HepG2 (cell line): Measurements from ENCODE around the gene THPO. TPM values are rescaled to one million over a fixed set of nuclear protein-coding genes. Genes with fewer than 3 reads are reported as not detected.
A peak's percentile ranks its signal among the peaks of the same experiment; 100 is the strongest.

Experiments used
- BRCA1 ChIP-seq: sonication (generic); formaldehyde crosslinking; IDR thresholded peaks from 2 replicates; pipeline ENCODE4 v1.4.0; 2020; ENCODE audit warnings: missing genetic modification reagents
- CHD4 ChIP-seq: fragments of 200-600 bp; sonication (generic); IDR thresholded peaks from 2 replicates; pipeline ENCODE4 v1.7.0; 2017; ENCODE audit warnings: mild to moderate bottlenecking, low read length, borderline replicate concordance
- FOXK1 ChIP-seq: sonication (generic); formaldehyde crosslinking; IDR thresholded peaks from 2 replicates; pipeline ENCODE4 v1.4.0; 2020; ENCODE audit warnings: low read depth, missing genetic modification reagents, borderline replicate concordance
- KDM5B ChIP-seq: sonication (generic); formaldehyde crosslinking; IDR thresholded peaks from 2 replicates; pipeline ENCODE4 v1.4.0; 2020; ENCODE audit warnings: missing genetic modification reagents, mild to moderate bottlenecking, borderline replicate concordance
- KLF11 ChIP-seq: IDR thresholded peaks from 2 replicates; pipeline ENCODE4 v1.6.1; 2016; ENCODE audit warnings: missing compliant biosample characterization
- MAF1 ChIP-seq: sonication (generic); formaldehyde crosslinking; IDR thresholded peaks from 2 replicates; pipeline ENCODE4 v1.5.0; 2020; ENCODE audit warnings: missing genetic modification reagents, borderline replicate concordance
- NFYC ChIP-seq: IDR thresholded peaks from 2 replicates; pipeline ENCODE4 v1.6.1; 2016; ENCODE audit warnings: missing genetic modification reagents, missing compliant biosample characterization
- SNAI1 ChIP-seq: sonication (generic); formaldehyde crosslinking; IDR thresholded peaks from 2 replicates; pipeline ENCODE4 v1.5.0; 2020; ENCODE audit warnings: mild to moderate bottlenecking, missing genetic modification reagents, borderline replicate concordance
- SPEN ChIP-seq: sonication (generic); formaldehyde crosslinking; IDR thresholded peaks from 2 replicates; pipeline ENCODE4 v1.5.1; 2020; ENCODE audit warnings: low read depth, mild to moderate bottlenecking, missing genetic modification reagents
- SRSF4 ChIP-seq: fragments of 200-400 bp; formaldehyde crosslinking; IDR thresholded peaks from one replicate; pipeline ENCODE4 v1.6.1; 2018; ENCODE audit warnings: mild to moderate bottlenecking, low read depth, low read length, moderate library complexity; ENCODE audit not compliant: poor library complexity, severe bottlenecking
- ZNF557 ChIP-seq: sonication (generic); formaldehyde crosslinking; IDR thresholded peaks from 2 replicates; pipeline ENCODE4 v1.4.0; 2020; ENCODE audit warnings: missing genetic modification reagents
- ZNF615 ChIP-seq: sonication (generic); formaldehyde crosslinking; IDR thresholded peaks from 2 replicates; pipeline ENCODE4 v1.5.0; 2020; ENCODE audit warnings: mild to moderate bottlenecking, missing genetic modification reagents, borderline replicate concordance
- polyA plus RNA-seq, 8 experiments: library from polyadenylated mRNA; depleted of rRNA in 3 of 8; stranded (reverse) in 7 of 8; unstranded in 1 of 8; fragments of >200 nt; fragmentation: Illumina TruSeq in 4 of 8; extraction: Trizol in 4 of 8; gene quantifications; 2 replicates each; pipeline versions ENCODE4 v1.2.1 to v1.2.3, GENCODE V29; 2011 to 2016; ENCODE audit warnings: low read depth in 4 of 8, missing spikeins in 1 of 8, mixed read lengths in 1 of 8; ENCODE audit not compliant: insufficient read depth in 1 of 8
- total RNA-seq, 5 experiments: library from RNA; depleted of rRNA; stranded (reverse); fragments of >200 nt; fragmentation: Illumina TruSeq; extraction: Trizol; gene quantifications; 2 replicates each; pipeline ENCODE4 v1.2.3, GENCODE V29; 2016; ENCODE audit warnings: low read depth in 1 of 5
- TF ChIP-seq, protein P1 (sequence below): sonication (generic); formaldehyde crosslinking; conservative IDR thresholded peaks from 2 replicates; pipeline ENCODE4 v1.8.0; 2022; ENCODE audit warnings: low read depth, missing genetic modification reagents
- TF ChIP-seq, protein P2 (sequence below): sonication (generic); formaldehyde crosslinking; IDR thresholded peaks from 2 replicates; pipeline ENCODE4 v1.9.0; 2021; ENCODE audit warnings: missing genetic modification reagents, borderline replicate concordance
- TF ChIP-seq, protein P3 (sequence below): sonication (generic); formaldehyde crosslinking; IDR thresholded peaks from 2 replicates; pipeline ENCODE4 v1.8.1; 2022; ENCODE audit warnings: low read depth, mild to moderate bottlenecking, missing genetic modification reagents
- TF ChIP-seq, protein P4 (sequence below): sonication (generic); formaldehyde crosslinking; IDR thresholded peaks from 2 replicates; pipeline ENCODE4 v1.5.0; 2020; ENCODE audit warnings: missing genetic modification reagents
- TF ChIP-seq, protein P5 (sequence below): sonication (generic); formaldehyde crosslinking; IDR thresholded peaks from 2 replicates; pipeline ENCODE4 v1.4.0; 2020; ENCODE audit warnings: mild to moderate bottlenecking, missing genetic modification reagents

Gene THPO
- total and polyA plus RNA-seq, 2 of the 13 experiments (the other 11 are each of a cell fraction or from before 2014, with no cell fraction given) = 2.8 to 4.8 TPM

DNA sequence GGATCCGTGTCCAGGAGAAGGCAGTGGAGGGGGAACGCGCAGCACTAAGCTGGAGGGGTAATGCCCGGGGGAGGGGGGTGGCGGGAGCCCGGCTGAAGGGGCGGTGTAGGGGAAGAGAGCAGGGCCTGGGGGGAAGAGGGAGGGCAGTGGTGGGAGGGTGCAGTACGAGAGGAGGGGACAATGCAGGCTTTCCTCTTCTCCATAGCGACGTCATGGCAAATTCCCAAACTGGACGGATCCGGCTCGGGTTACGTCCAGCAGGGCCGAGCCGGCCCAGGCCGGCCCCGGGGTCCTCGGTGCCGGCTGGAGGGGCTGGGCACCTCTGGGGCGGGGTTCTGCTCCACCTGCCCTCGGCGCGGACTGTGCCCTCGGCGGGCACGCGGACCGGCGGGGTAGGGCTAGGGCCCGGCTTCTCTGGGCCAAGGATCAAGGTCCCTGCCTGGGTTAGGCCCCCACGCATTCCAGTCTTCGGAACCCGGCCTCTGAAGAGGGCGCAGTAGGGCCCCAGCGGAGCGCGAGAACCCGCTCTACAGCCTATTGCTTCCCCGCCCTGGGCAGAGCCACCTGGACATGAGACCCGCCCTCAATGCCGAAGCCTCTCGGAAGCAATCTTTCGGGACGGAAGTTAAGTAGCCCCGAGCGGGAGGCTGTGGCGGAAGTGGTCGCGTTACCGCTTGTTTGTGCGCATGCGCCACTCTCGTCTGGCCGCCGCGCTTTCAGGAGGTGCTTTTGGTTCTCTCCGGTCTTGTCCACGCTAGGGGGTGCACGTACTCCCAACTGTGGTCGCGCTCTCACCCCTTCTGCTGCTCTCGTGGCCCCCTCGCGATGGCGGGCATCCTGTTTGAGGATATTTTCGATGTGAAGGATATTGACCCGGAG lies 15.1 kb downstream of the THPO start (continued):
- TF ChIP-seq, protein P1, sequence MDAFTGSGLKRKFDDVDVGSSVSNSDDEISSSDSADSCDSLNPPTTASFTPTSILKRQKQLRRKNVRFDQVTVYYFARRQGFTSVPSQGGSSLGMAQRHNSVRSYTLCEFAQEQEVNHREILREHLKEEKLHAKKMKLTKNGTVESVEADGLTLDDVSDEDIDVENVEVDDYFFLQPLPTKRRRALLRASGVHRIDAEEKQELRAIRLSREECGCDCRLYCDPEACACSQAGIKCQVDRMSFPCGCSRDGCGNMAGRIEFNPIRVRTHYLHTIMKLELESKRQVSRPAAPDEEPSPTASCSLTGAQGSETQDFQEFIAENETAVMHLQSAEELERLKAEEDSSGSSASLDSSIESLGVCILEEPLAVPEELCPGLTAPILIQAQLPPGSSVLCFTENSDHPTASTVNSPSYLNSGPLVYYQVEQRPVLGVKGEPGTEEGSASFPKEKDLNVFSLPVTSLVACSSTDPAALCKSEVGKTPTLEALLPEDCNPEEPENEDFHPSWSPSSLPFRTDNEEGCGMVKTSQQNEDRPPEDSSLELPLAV = no peak
- TF ChIP-seq, protein P2, sequence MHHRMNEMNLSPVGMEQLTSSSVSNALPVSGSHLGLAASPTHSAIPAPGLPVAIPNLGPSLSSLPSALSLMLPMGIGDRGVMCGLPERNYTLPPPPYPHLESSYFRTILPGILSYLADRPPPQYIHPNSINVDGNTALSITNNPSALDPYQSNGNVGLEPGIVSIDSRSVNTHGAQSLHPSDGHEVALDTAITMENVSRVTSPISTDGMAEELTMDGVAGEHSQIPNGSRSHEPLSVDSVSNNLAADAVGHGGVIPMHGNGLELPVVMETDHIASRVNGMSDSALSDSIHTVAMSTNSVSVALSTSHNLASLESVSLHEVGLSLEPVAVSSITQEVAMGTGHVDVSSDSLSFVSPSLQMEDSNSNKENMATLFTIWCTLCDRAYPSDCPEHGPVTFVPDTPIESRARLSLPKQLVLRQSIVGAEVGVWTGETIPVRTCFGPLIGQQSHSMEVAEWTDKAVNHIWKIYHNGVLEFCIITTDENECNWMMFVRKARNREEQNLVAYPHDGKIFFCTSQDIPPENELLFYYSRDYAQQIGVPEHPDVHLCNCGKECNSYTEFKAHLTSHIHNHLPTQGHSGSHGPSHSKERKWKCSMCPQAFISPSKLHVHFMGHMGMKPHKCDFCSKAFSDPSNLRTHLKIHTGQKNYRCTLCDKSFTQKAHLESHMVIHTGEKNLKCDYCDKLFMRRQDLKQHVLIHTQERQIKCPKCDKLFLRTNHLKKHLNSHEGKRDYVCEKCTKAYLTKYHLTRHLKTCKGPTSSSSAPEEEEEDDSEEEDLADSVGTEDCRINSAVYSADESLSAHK = no peak
- TF ChIP-seq SRSF4 = no peak
- TF ChIP-seq, protein P3, sequence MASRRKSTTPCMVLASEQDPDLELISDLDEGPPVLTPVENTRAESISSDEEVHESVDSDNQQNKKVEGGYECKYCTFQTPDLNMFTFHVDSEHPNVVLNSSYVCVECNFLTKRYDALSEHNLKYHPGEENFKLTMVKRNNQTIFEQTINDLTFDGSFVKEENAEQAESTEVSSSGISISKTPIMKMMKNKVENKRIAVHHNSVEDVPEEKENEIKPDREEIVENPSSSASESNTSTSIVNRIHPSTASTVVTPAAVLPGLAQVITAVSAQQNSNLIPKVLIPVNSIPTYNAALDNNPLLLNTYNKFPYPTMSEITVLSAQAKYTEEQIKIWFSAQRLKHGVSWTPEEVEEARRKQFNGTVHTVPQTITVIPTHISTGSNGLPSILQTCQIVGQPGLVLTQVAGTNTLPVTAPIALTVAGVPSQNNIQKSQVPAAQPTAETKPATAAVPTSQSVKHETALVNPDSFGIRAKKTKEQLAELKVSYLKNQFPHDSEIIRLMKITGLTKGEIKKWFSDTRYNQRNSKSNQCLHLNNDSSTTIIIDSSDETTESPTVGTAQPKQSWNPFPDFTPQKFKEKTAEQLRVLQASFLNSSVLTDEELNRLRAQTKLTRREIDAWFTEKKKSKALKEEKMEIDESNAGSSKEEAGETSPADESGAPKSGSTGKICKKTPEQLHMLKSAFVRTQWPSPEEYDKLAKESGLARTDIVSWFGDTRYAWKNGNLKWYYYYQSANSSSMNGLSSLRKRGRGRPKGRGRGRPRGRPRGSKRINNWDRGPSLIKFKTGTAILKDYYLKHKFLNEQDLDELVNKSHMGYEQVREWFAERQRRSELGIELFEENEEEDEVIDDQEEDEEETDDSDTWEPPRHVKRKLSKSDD (CRISPR knock-in tag) = peak; percentile 83; the same call in 1 of the 2 replicates
- 0 out of 2 replicates have a peak, but pooled peaks have one; percentile 12 for TF ChIP-seq ZNF557 (CRISPR knock-in tag)
- peak; percentile 88; the same call in 1 of the 2 replicates for TF ChIP-seq KDM5B
- TF ChIP-seq SPEN = peak; percentile 79
- peak; percentile 45; the same call in 1 of the 2 replicates for TF ChIP-seq FOXK1 (CRISPR knock-in tag)
- TF ChIP-seq ZNF615 (CRISPR knock-in tag) = peak; percentile 53; the same call in 1 of the 2 replicates
- 0 out of 2 replicates have a peak, but pooled peaks have one; percentile 10 for TF ChIP-seq MAF1 (CRISPR knock-in tag)
- TF ChIP-seq SNAI1 (CRISPR knock-in tag) = no peak
- no peak for TF ChIP-seq KLF11 (CRISPR knock-in tag)
- TF ChIP-seq, protein P4, sequence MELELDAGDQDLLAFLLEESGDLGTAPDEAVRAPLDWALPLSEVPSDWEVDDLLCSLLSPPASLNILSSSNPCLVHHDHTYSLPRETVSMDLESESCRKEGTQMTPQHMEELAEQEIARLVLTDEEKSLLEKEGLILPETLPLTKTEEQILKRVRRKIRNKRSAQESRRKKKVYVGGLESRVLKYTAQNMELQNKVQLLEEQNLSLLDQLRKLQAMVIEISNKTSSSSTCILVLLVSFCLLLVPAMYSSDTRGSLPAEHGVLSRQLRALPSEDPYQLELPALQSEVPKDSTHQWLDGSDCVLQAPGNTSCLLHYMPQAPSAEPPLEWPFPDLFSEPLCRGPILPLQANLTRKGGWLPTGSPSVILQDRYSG (CRISPR knock-in tag) = no peak
- TF ChIP-seq, protein P5, sequence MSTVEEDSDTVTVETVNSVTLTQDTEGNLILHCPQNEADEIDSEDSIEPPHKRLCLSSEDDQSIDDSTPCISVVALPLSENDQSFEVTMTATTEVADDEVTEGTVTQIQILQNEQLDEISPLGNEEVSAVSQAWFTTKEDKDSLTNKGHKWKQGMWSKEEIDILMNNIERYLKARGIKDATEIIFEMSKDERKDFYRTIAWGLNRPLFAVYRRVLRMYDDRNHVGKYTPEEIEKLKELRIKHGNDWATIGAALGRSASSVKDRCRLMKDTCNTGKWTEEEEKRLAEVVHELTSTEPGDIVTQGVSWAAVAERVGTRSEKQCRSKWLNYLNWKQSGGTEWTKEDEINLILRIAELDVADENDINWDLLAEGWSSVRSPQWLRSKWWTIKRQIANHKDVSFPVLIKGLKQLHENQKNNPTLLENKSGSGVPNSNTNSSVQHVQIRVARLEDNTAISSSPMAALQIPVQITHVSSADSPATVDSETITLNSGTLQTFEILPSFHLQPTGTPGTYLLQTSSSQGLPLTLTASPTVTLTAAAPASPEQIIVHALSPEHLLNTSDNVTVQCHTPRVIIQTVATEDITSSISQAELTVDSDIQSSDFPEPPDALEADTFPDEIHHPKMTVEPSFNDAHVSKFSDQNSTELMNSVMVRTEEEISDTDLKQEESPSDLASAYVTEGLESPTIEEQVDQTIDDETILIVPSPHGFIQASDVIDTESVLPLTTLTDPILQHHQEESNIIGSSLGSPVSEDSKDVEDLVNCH (CRISPR knock-in tag) = no peak
- TF ChIP-seq CHD4 = no peak
- TF ChIP-seq NFYC = peak; percentile 51
- peak; percentile 61 for TF ChIP-seq BRCA1 (CRISPR knock-in tag)
